Neuronal stem cell (in vitro differentiated cells): ENCODE measurements around the gene CLEC16A.

Experiments
- DNase-seq: peaks from one replicate; pipeline ENCODE4 v3.0.0-alpha.2; 2013; ENCODE audit warnings: low spot score
- H2AFZ ChIP-seq: one replicate; pipeline ENCODE4 v1.6.1; 2013; ENCODE audit warnings: mild to moderate bottlenecking, low read length, inconsistent platforms
- H2AK5ac ChIP-seq: 2 replicates; pipeline ENCODE4 v1.6.1; 2013; ENCODE audit warnings: low read depth, mild to moderate bottlenecking, inconsistent platforms, low read length, moderate library complexity, mixed read lengths
- H2BK120ac ChIP-seq: 2 replicates; pipeline ENCODE4 v1.6.1; 2013; ENCODE audit warnings: low read depth, mild to moderate bottlenecking, inconsistent platforms, low read length, moderate library complexity, mixed read lengths
- H2BK12ac ChIP-seq: one replicate; pipeline ENCODE4 v1.6.1; 2013; ENCODE audit warnings: low read length, inconsistent platforms
- H2BK15ac ChIP-seq: 2 replicates; pipeline ENCODE4 v1.6.1; 2013; ENCODE audit warnings: mild to moderate bottlenecking, low read length, inconsistent platforms, mixed read lengths
- H2BK5ac ChIP-seq: one replicate; pipeline ENCODE4 v1.6.1; 2013; ENCODE audit warnings: inconsistent platforms, mild to moderate bottlenecking, low read length, moderate library complexity
- H3K14ac ChIP-seq: one replicate; pipeline ENCODE4 v1.6.1; 2013; ENCODE audit warnings: low read length, inconsistent platforms
- H3K18ac ChIP-seq: 2 replicates; pipeline ENCODE4 v1.6.1; 2013; ENCODE audit warnings: low read length, inconsistent platforms
- H3K23ac ChIP-seq: 2 replicates; pipeline ENCODE4 v1.6.1; 2013; ENCODE audit warnings: low read depth, mild to moderate bottlenecking, mixed read lengths, low read length, inconsistent platforms; ENCODE audit not compliant: poor library complexity
- H3K27ac ChIP-seq: replicated peaks from 3 replicates; pipeline ENCODE4 v1.5.1; 2013; ENCODE audit warnings: low read length, inconsistent platforms
- H3K27me3 ChIP-seq, 3 experiments: 2 replicates each; pipeline ENCODE4 v1.6.1; 2013; ENCODE audit warnings: low read length in 3 of 3, mild to moderate bottlenecking in 2 of 3, inconsistent platforms in 1 of 3, low read depth in 1 of 3, mixed read lengths in 1 of 3, moderate library complexity in 1 of 3; ENCODE audit not compliant: control insufficient read depth in 3 of 3, insufficient read depth in 3 of 3
- H3K36me3 ChIP-seq, 2 donors: replicated peaks in 1 of 2; 2 replicates each; pipeline ENCODE4 v1.6.1; 2013; ENCODE audit warnings: low read length in 2 of 2; ENCODE audit not compliant: control insufficient read depth in 2 of 2, insufficient read depth in 2 of 2
- H3K4ac ChIP-seq: 2 replicates; pipeline ENCODE4 v1.6.1; 2013; ENCODE audit warnings: inconsistent platforms, mild to moderate bottlenecking, low read length, moderate library complexity
- H3K4me1 ChIP-seq, 2 donors: 1 replicate in 1 of 2; 2 replicates in 1 of 2; pipeline ENCODE4 v1.6.1; 2013; ENCODE audit warnings: low read length in 2 of 2, low read depth in 1 of 2; ENCODE audit not compliant: control insufficient read depth in 2 of 2, insufficient read depth in 1 of 2
- H3K4me2 ChIP-seq: one replicate; pipeline ENCODE4 v1.6.1; 2013; ENCODE audit warnings: mild to moderate bottlenecking, low read length, inconsistent platforms; ENCODE audit not compliant: insufficient read depth, poor library complexity, severe bottlenecking
- H3K4me3 ChIP-seq, 2 donors: 2 replicates each; pipeline ENCODE4 v1.5.1; 2013; ENCODE audit warnings: low read length in 2 of 2, mild to moderate bottlenecking in 2 of 2, inconsistent platforms in 1 of 2, moderate library complexity in 1 of 2
- H3K79me1 ChIP-seq: one replicate; pipeline ENCODE4 v1.6.1; 2013; ENCODE audit warnings: low read depth, mild to moderate bottlenecking, inconsistent platforms, low read length, moderate library complexity
- H3K9ac ChIP-seq: one replicate; pipeline ENCODE4 v1.6.1; 2013; ENCODE audit warnings: mild to moderate bottlenecking, low read depth, low read length, inconsistent platforms; ENCODE audit not compliant: poor library complexity
- H3K9me3 ChIP-seq, 2 donors: replicated peaks in 1 of 2; 2 replicates each; pipeline versions ENCODE3 to v1.6.1; 2013; ENCODE audit warnings: low read length in 2 of 2, mild to moderate bottlenecking in 2 of 2, inconsistent platforms in 1 of 2, low read depth in 1 of 2, mixed read lengths in 1 of 2, moderate library complexity in 1 of 2; ENCODE audit not compliant: control insufficient read depth in 2 of 2, insufficient read depth in 1 of 2
- H4K8ac ChIP-seq: one replicate; pipeline ENCODE4 v1.6.1; 2013; ENCODE audit warnings: low read depth, mild to moderate bottlenecking, inconsistent platforms, low read length, moderate library complexity
- H4K91ac ChIP-seq: one replicate; pipeline ENCODE4 v1.6.1; 2013; ENCODE audit warnings: low read length, low read depth, mild to moderate bottlenecking, inconsistent platforms; ENCODE audit not compliant: poor library complexity
- WGBS, 2 donors: extraction: QIAGEN DNeasy Blood & Tissue Kit; methylation state at CpG; one replicate each; pipeline ENCODE4 v1.1.7; 2013; ENCODE audit warnings: missing lambda C conversion rate in 2 of 2, mixed read lengths in 1 of 2; ENCODE audit not compliant: insufficient read length in 2 of 2, insufficient replicate concordance in 1 of 2; ENCODE audit errors: extremely low coverage in 2 of 2; 5-methylcytosine and 5-hydroxymethylcytosine counted together

CLEC16A gene

DNA sequence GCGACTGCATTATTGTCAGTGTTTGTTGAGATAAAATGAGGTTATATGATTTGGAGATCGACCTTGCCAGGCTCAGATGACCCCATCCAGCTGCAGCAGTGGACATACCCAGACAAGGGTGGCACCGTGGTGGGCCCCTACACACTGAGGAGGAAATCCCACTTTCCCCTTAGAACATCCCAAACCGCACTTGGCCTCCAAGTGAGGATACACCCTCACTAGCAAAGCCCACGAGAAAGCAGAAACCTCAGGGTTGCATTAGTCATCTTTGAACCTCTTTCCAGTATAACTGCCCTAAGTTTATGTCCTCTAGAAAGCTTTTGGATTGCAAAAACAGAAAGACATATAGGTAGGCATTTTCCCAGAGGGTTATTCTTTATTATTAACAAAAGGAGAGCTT is 101.5 kb downstream of the CLEC16A start:
- Histone ChIP-seq H2BK12ac (no peak overlapping the region), H3K36me3 (peaks cover 2 to 45% of the 10 kb centered on the region in 2 donors), H3K9me3 (no peaks in the 10 kb centered on the region), H2BK120ac (no peak overlapping the region), H3K79me1 (no peaks in the 10 kb centered on the region), H3K4me2 (no peak overlapping the region), H3K14ac (no peak overlapping the region), H4K8ac (no peak overlapping the region), H2BK15ac (no peak overlapping the region), H3K9ac (no peak overlapping the region), H2AK5ac (no peak overlapping the region), H3K4me3 (peak overlapping the region in 1 of 2 donors; percentile 56), H3K4ac (no peak overlapping the region), H2BK5ac (no peak overlapping the region), H3K27me3 (no peaks in the 10 kb centered on the region), H3K23ac (no peak overlapping the region), H3K27ac (no peak overlapping the region), H3K4me1 (peaks cover 0 to 9% of the 10 kb centered on the region in 2 donors), H2AFZ (no peak overlapping the region), H3K18ac (no peak overlapping the region), H4K91ac (no peak overlapping the region)
- DNase-seq, result no peak
- WGBS, 2 donors, result no CpG with 5 or more reads among the region's 5 CpGs

DNA sequence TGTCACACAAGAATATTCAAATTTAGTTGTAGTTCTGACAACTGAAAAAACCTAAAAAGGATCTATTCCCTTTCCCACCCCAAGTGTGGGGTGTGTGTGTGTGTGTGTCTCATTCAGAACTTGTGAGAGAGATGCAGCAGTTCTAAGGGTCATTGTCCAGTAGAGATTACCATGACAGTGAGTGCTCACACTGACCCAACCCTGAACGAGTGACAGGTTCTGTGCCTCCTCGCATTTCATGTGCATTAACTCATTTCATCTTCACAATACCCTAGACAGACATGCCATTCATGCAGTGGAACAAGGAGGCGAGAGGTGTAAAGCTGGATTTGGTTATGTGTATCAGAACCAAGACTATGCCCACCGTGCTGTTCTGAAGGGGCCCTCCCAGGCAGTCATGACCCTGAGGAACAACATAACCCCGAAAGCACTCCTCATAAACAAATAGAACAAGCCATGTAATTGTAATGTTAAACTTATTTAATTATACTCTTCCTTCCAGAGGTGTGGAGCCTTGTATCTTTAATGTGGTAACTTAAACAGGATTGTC is 102.1 kb downstream of the CLEC16A start:
- no peak overlapping the region for H2BK12ac ChIP-seq
- DNase-seq, result no peak
- no peaks in the 10 kb centered on the region for H3K79me1 ChIP-seq
- no peak overlapping the region for H2BK120ac ChIP-seq
- H3K9ac ChIP-seq, result no peak overlapping the region
- no peaks in the 10 kb centered on the region for H3K27me3 ChIP-seq
- H2AK5ac ChIP-seq, result no peak overlapping the region
- no peak overlapping the region for H3K4ac ChIP-seq
- H3K9me3 ChIP-seq, result no peaks in the 10 kb centered on the region
- no peak overlapping the region for H3K4me2 ChIP-seq
- no peak overlapping the region for H3K14ac ChIP-seq
- no peak overlapping the region for H2BK15ac ChIP-seq
- H3K36me3 ChIP-seq, result peaks cover 2 to 39% of the 10 kb centered on the region in 2 donors
- no peak overlapping the region for H3K23ac ChIP-seq
- H2BK5ac ChIP-seq, result no peak overlapping the region
- no peak overlapping the region for H3K18ac ChIP-seq
- no peak overlapping the region for H3K27ac ChIP-seq
- no peak overlapping the region for H4K8ac ChIP-seq
- WGBS, 2 donors, result no CpG with 5 or more reads among the region's 5 CpGs
- H4K91ac ChIP-seq, result no peak overlapping the region
- no peak overlapping the region for H3K4me3 ChIP-seq
- H2AFZ ChIP-seq, result no peak overlapping the region
- H3K4me1 ChIP-seq, result peaks cover 0 to 9% of the 10 kb centered on the region in 2 donors

DNA sequence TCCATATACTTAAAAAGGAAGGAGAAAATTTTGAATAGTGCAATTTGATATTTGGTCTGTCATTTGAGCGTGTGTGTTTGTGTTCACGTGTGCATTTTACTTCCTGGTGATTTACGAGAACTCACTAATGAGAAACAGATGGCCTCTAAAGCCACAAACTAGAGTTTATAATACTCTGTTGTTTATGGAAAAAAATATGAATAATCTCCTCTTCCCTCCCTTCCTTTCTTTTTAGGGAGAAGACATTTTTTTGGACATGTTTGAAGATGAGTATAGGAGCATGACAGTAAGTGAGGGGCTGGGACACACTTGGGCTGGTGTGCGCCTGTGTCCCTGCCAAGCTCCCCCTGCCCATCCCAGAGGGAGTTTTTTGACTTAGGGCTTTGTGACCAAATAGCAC is 102.7 kb downstream of the CLEC16A start:
- peaks cover 6 to 36% of the 10 kb centered on the region in 2 donors for H3K36me3 ChIP-seq
- no peak overlapping the region for H2BK12ac ChIP-seq
- no peak overlapping the region for H2BK5ac ChIP-seq
- H3K18ac ChIP-seq, result no peak overlapping the region
- no peak overlapping the region for H3K23ac ChIP-seq
- H2BK120ac ChIP-seq, result no peak overlapping the region
- H2AK5ac ChIP-seq, result no peak overlapping the region
- no peak for DNase-seq
- H3K4ac ChIP-seq, result no peak overlapping the region
- no peaks in the 10 kb centered on the region for H3K79me1 ChIP-seq
- no peak overlapping the region for H4K91ac ChIP-seq
- no peak overlapping the region for H3K27ac ChIP-seq
- no peak overlapping the region for H3K4me3 ChIP-seq
- no peak overlapping the region for H4K8ac ChIP-seq
- no peak overlapping the region for H3K14ac ChIP-seq
- H3K27me3 ChIP-seq, result no peaks in the 10 kb centered on the region
- no peak overlapping the region for H3K9ac ChIP-seq
- H3K4me1 ChIP-seq, result peaks cover 0 to 9% of the 10 kb centered on the region in 2 donors
- no peak overlapping the region for H3K4me2 ChIP-seq
- WGBS, 2 donors, result no CpG with 5 or more reads among the region's 4 CpGs
- H2BK15ac ChIP-seq, result no peak overlapping the region
- no peak overlapping the region for H2AFZ ChIP-seq
- no peaks in the 10 kb centered on the region for H3K9me3 ChIP-seq

DNA sequence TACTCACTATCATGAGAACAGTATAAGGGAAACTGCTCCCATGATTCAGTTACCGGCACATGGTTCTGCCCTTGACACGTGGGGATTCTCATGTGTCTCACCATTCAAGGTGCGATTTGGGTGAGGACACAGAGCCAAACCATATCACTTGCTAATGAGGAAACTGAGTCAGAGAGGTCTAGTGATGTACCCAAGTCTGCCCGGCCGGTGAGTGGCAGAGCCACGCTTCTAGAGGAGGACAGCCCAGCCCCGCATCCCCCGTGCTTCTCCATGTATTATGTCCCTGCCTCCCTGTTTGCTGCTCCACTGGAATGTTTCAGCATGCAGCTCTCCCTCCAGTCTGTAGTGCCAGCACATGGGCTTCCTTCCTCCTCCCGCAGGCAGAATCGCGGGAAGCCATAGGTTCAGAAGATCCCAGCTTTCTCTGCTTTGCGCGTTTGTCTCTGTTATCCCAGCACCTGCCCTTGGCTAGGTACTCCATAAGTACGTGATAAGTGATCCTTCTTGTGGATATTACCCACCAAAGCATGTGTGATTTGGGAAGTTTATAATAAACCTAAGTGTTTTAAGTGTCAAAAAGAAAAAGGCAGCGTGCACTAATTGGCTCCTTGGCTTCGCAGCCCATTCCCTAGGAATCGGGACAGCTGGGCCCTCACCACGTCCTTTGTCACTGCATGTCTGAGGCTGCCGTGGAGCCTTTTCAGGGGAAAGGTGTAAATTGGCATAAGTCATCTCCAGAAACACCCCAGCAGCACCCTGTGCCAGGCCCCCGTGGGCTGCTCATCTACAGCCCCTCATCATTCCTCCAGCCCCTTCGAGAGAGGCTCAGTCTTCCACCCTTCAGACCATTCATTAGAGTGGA is 103.8 kb downstream of the CLEC16A start:
- Histone ChIP-seq H3K27ac (no peak overlapping the region), H4K8ac (no peak overlapping the region), H3K9ac (no peak overlapping the region), H3K14ac (no peak overlapping the region), H2BK120ac (no peak overlapping the region), H2AFZ (no peak overlapping the region), H3K4me2 (no peak overlapping the region), H3K4ac (no peak overlapping the region), H2AK5ac (no peak overlapping the region), H3K9me3 (no peaks in the 10 kb centered on the region), H3K4me1 (peaks cover 0 to 9% of the 10 kb centered on the region in 2 donors), H2BK5ac (no peak overlapping the region), H4K91ac (no peak overlapping the region), H3K4me3 (no peak overlapping the region), H3K23ac (no peak overlapping the region), H2BK12ac (no peak overlapping the region), H3K18ac (peak overlapping the region; percentile 41), H3K79me1 (no peaks in the 10 kb centered on the region), H3K36me3 (peaks cover 5 to 31% of the 10 kb centered on the region in 2 donors), H3K27me3 (no peaks in the 10 kb centered on the region), H2BK15ac (no peak overlapping the region)
- no peak for DNase-seq
- WGBS, 2 donors, result no CpG with 5 or more reads among the region's 21 CpGs
